ENCODE measurements around the gene OR5AR1.
"Not testable (repeated sequence)": the region's sequence is repeated elsewhere in the genome, so short reads cannot be mapped to it uniquely, and the experiment has no call there.

The OR5AR1 gene

GRCh38 chr11:56663386-56663785, at the start of gene OR5AR1:
Gene OR5AR1, plus strand, starts transcription at chr11:56663686. Its CDS starts 0 bp downstream, at chr11:56663686.
- Histone ChIP-seq H3K27me3 (ENCODE audit: control insufficient read depth in 2 of 2, insufficient read depth in 2 of 2, low read length in 2 of 2) (no peaks in the 10 kb centered on the region), H3K9ac (ENCODE audit: low read depth in 1 of 2, low read length in 2 of 2) (no peak within 1 kb of the TSS), H3K9me3 (ENCODE audit: control insufficient read depth in 2 of 2, low read length in 2 of 2) (no peaks in the 10 kb centered on the region), H3K4me1 (ENCODE audit: control insufficient read depth in 2 of 2, insufficient read depth in 2 of 2, low read length in 2 of 2) (no peaks in the 10 kb centered on the region), H3K4me3 (ENCODE audit: low read length in 2 of 2) (no peak within 1 kb of the TSS), H3K27ac (ENCODE audit: low read depth in 2 of 2, low read length in 2 of 2) (no peak within 1 kb of the TSS), H3K36me3 (ENCODE audit: control insufficient read depth in 2 of 2, insufficient read depth in 2 of 2, low read length in 2 of 2) (no peaks in the 10 kb centered on the region)

GRCh38 chr11:56624661-56625110, 38.8 kb upstream of the OR5AR1 start:
- H3K4me3 ChIP-seq (ENCODE audit: low read length in 2 of 2), result no peak overlapping the region
- no peak overlapping the region for H3K9ac ChIP-seq (ENCODE audit: low read depth in 1 of 2, low read length in 2 of 2)
- no peaks in the 10 kb centered on the region for H3K9me3 ChIP-seq (ENCODE audit: control insufficient read depth in 2 of 2, low read length in 2 of 2)
- H3K27me3 ChIP-seq (ENCODE audit: control insufficient read depth in 2 of 2, insufficient read depth in 2 of 2, low read length in 2 of 2), result no peaks in the 10 kb centered on the region
- H3K4me1 ChIP-seq (ENCODE audit: control insufficient read depth in 2 of 2, insufficient read depth in 2 of 2, low read length in 2 of 2), result no peaks in the 10 kb centered on the region
- H3K36me3 ChIP-seq (ENCODE audit: control insufficient read depth in 2 of 2, insufficient read depth in 2 of 2, low read length in 2 of 2), result no peaks in the 10 kb centered on the region
- H3K27ac ChIP-seq (ENCODE audit: low read depth in 2 of 2, low read length in 2 of 2), result no peak overlapping the region

- H3K4me3 ChIP-seq (ENCODE audit: low read length in 2 of 2), result no peak overlapping the region
- no peaks in the 10 kb centered on the region for H3K9me3 ChIP-seq (ENCODE audit: control insufficient read depth in 2 of 2, low read length in 2 of 2)
- H3K27me3 ChIP-seq (ENCODE audit: control insufficient read depth in 2 of 2, insufficient read depth in 2 of 2, low read length in 2 of 2), result no peaks in the 10 kb centered on the region
- H3K9ac ChIP-seq (ENCODE audit: low read depth in 1 of 2, low read length in 2 of 2), result no peak overlapping the region
- no peaks in the 10 kb centered on the region for H3K36me3 ChIP-seq (ENCODE audit: control insufficient read depth in 2 of 2, insufficient read depth in 2 of 2, low read length in 2 of 2)
- no peak overlapping the region for H3K27ac ChIP-seq (ENCODE audit: low read depth in 2 of 2, low read length in 2 of 2)
- no peaks in the 10 kb centered on the region for H3K4me1 ChIP-seq (ENCODE audit: control insufficient read depth in 2 of 2, insufficient read depth in 2 of 2, low read length in 2 of 2)
These were observed 37.5 kb upstream of the OR5AR1 start for GRCh38 chr11:56625946-56626345.

GRCh38 chr11:56632329-56632728, 31.2 kb upstream of the OR5AR1 start:
- H3K27ac ChIP-seq (ENCODE audit: low read depth in 2 of 2, low read length in 2 of 2), result no peak overlapping the region
- H3K4me1 ChIP-seq (ENCODE audit: control insufficient read depth in 2 of 2, insufficient read depth in 2 of 2, low read length in 2 of 2), result no peaks in the 10 kb centered on the region
- no peak overlapping the region for H3K9ac ChIP-seq (ENCODE audit: low read depth in 1 of 2, low read length in 2 of 2)
- H3K27me3 ChIP-seq (ENCODE audit: control insufficient read depth in 2 of 2, insufficient read depth in 2 of 2, low read length in 2 of 2), result no peaks in the 10 kb centered on the region
- no peaks in the 10 kb centered on the region for H3K36me3 ChIP-seq (ENCODE audit: control insufficient read depth in 2 of 2, insufficient read depth in 2 of 2, low read length in 2 of 2)
- H3K9me3 ChIP-seq (ENCODE audit: control insufficient read depth in 2 of 2, low read length in 2 of 2), result no peaks in the 10 kb centered on the region
- no peak overlapping the region for H3K4me3 ChIP-seq (ENCODE audit: low read length in 2 of 2)

- no peak overlapping the region for H3K9ac ChIP-seq (ENCODE audit: low read depth in 1 of 2, low read length in 2 of 2)
- H3K27me3 ChIP-seq (ENCODE audit: control insufficient read depth in 2 of 2, insufficient read depth in 2 of 2, low read length in 2 of 2), result no peaks in the 10 kb centered on the region
- no peak overlapping the region for H3K27ac ChIP-seq (ENCODE audit: low read depth in 2 of 2, low read length in 2 of 2)
- H3K36me3 ChIP-seq (ENCODE audit: control insufficient read depth in 2 of 2, insufficient read depth in 2 of 2, low read length in 2 of 2), result no peaks in the 10 kb centered on the region
- H3K4me1 ChIP-seq (ENCODE audit: control insufficient read depth in 2 of 2, insufficient read depth in 2 of 2, low read length in 2 of 2), result no peaks in the 10 kb centered on the region
- no peaks in the 10 kb centered on the region for H3K9me3 ChIP-seq (ENCODE audit: control insufficient read depth in 2 of 2, low read length in 2 of 2)
- H3K4me3 ChIP-seq (ENCODE audit: low read length in 2 of 2), result no peak overlapping the region
These were observed 26.6 kb upstream of the OR5AR1 start for GRCh38 chr11:56636861-56637260.

GRCh38 chr11:56637500-56637899, 26.0 kb upstream of the OR5AR1 start:
- Histone ChIP-seq H3K36me3 (ENCODE audit: control insufficient read depth in 2 of 2, insufficient read depth in 2 of 2, low read length in 2 of 2) (no peaks in the 10 kb centered on the region), H3K4me3 (ENCODE audit: low read length in 2 of 2) (no peak overlapping the region), H3K9me3 (ENCODE audit: control insufficient read depth in 2 of 2, low read length in 2 of 2) (no peaks in the 10 kb centered on the region), H3K27ac (ENCODE audit: low read depth in 2 of 2, low read length in 2 of 2) (no peak overlapping the region), H3K27me3 (ENCODE audit: control insufficient read depth in 2 of 2, insufficient read depth in 2 of 2, low read length in 2 of 2) (no peaks in the 10 kb centered on the region), H3K9ac (ENCODE audit: low read depth in 1 of 2, low read length in 2 of 2) (no peak overlapping the region), H3K4me1 (ENCODE audit: control insufficient read depth in 2 of 2, insufficient read depth in 2 of 2, low read length in 2 of 2) (no peaks in the 10 kb centered on the region)

GRCh38 chr11:56642339-56642738, 21.1 kb upstream of the OR5AR1 start, which contains the start of gene OR5AP2:
Gene OR5AP2, minus strand, starts transcription at chr11:56642439. Its CDS starts 0 bp downstream, at chr11:56642439.
- Histone ChIP-seq H3K4me3 (ENCODE audit: low read length in 2 of 2) (no peak within 1 kb of the TSS), H3K27ac (ENCODE audit: low read depth in 2 of 2, low read length in 2 of 2) (no peak within 1 kb of the TSS), H3K4me1 (ENCODE audit: control insufficient read depth in 2 of 2, insufficient read depth in 2 of 2, low read length in 2 of 2) (no peaks in the 10 kb centered on the region), H3K27me3 (ENCODE audit: control insufficient read depth in 2 of 2, insufficient read depth in 2 of 2, low read length in 2 of 2) (no peaks in the 10 kb centered on the region), H3K9ac (ENCODE audit: low read depth in 1 of 2, low read length in 2 of 2) (no peak within 1 kb of the TSS), H3K9me3 (ENCODE audit: control insufficient read depth in 2 of 2, low read length in 2 of 2) (no peaks in the 10 kb centered on the region), H3K36me3 (ENCODE audit: control insufficient read depth in 2 of 2, insufficient read depth in 2 of 2, low read length in 2 of 2) (no peaks in the 10 kb centered on the region)

GRCh38 chr11:56659755-56660154, 3.7 kb upstream of the OR5AR1 start:
- Histone ChIP-seq H3K27ac (ENCODE audit: low read depth in 2 of 2, low read length in 2 of 2) (no peak overlapping the region), H3K9me3 (ENCODE audit: control insufficient read depth in 2 of 2, low read length in 2 of 2) (no peaks in the 10 kb centered on the region), H3K27me3 (ENCODE audit: control insufficient read depth in 2 of 2, insufficient read depth in 2 of 2, low read length in 2 of 2) (no peaks in the 10 kb centered on the region), H3K4me3 (ENCODE audit: low read length in 2 of 2) (no peak overlapping the region), H3K4me1 (ENCODE audit: control insufficient read depth in 2 of 2, insufficient read depth in 2 of 2, low read length in 2 of 2) (no peaks in the 10 kb centered on the region), H3K36me3 (ENCODE audit: control insufficient read depth in 2 of 2, insufficient read depth in 2 of 2, low read length in 2 of 2) (no peaks in the 10 kb centered on the region), H3K9ac (ENCODE audit: low read depth in 1 of 2, low read length in 2 of 2) (no peak overlapping the region)

- no peaks in the 10 kb centered on the region for H3K27me3 ChIP-seq (ENCODE audit: control insufficient read depth in 2 of 2, insufficient read depth in 2 of 2, low read length in 2 of 2)
- H3K9me3 ChIP-seq (ENCODE audit: control insufficient read depth in 2 of 2, low read length in 2 of 2), result no peaks in the 10 kb centered on the region
- H3K27ac ChIP-seq (ENCODE audit: low read depth in 2 of 2, low read length in 2 of 2), result no peak overlapping the region
- H3K4me1 ChIP-seq (ENCODE audit: control insufficient read depth in 2 of 2, insufficient read depth in 2 of 2, low read length in 2 of 2), result no peaks in the 10 kb centered on the region
- no peak overlapping the region for H3K4me3 ChIP-seq (ENCODE audit: low read length in 2 of 2)
- H3K9ac ChIP-seq (ENCODE audit: low read depth in 1 of 2, low read length in 2 of 2), result no peak overlapping the region
- H3K36me3 ChIP-seq (ENCODE audit: control insufficient read depth in 2 of 2, insufficient read depth in 2 of 2, low read length in 2 of 2), result no peaks in the 10 kb centered on the region
These were observed 7.5 kb downstream of the OR5AR1 start for GRCh38 chr11:56670984-56671383.

- H3K4me1 ChIP-seq (ENCODE audit: control insufficient read depth in 2 of 2, insufficient read depth in 2 of 2, low read length in 2 of 2), result peaks cover 0 to 3% of the 10 kb centered on the region in 2 donors
- H3K27ac ChIP-seq (ENCODE audit: low read depth in 2 of 2, low read length in 2 of 2), result no peak overlapping the region
- H3K27me3 ChIP-seq (ENCODE audit: control insufficient read depth in 2 of 2, insufficient read depth in 2 of 2, low read length in 2 of 2), result no peaks in the 10 kb centered on the region
- H3K36me3 ChIP-seq (ENCODE audit: control insufficient read depth in 2 of 2, insufficient read depth in 2 of 2, low read length in 2 of 2), result no peaks in the 10 kb centered on the region
- H3K9me3 ChIP-seq (ENCODE audit: control insufficient read depth in 2 of 2, low read length in 2 of 2), result no peaks in the 10 kb centered on the region
- H3K4me3 ChIP-seq (ENCODE audit: low read length in 2 of 2), result no peak overlapping the region
- no peak overlapping the region for H3K9ac ChIP-seq (ENCODE audit: low read depth in 1 of 2, low read length in 2 of 2)
These were observed 25.1 kb downstream of the OR5AR1 start for GRCh38 chr11:56688554-56689100.

GRCh38 chr11:56691179-56691578, 27.7 kb downstream of the OR5AR1 start:
- H3K27me3 ChIP-seq (ENCODE audit: control insufficient read depth in 2 of 2, insufficient read depth in 2 of 2, low read length in 2 of 2); H3K27ac ChIP-seq (ENCODE audit: low read depth in 2 of 2, low read length in 2 of 2); H3K4me3 ChIP-seq (ENCODE audit: low read length in 2 of 2): not testable (repeated sequence)

More at GRCh38 chr11:56691179-56691578, 27.7 kb downstream of the OR5AR1 start:
- H3K4me1 ChIP-seq (ENCODE audit: control insufficient read depth in 2 of 2, insufficient read depth in 2 of 2, low read length in 2 of 2); H3K9me3 ChIP-seq (ENCODE audit: control insufficient read depth in 2 of 2, low read length in 2 of 2); H3K36me3 ChIP-seq (ENCODE audit: control insufficient read depth in 2 of 2, insufficient read depth in 2 of 2, low read length in 2 of 2); H3K9ac ChIP-seq (ENCODE audit: low read depth in 1 of 2, low read length in 2 of 2): not testable (repeated sequence)

Measured in mucosa of rectum (tissue), 2 donors.